IMR-90 (cell line): ENCODE data around the gene PGS1. TPM values are rescaled to one million over a fixed set of nuclear protein-coding genes. Genes with fewer than 3 reads are reported as not detected.
A peak's percentile ranks its signal among the peaks of the same experiment; 100 is the strongest.

Experiments
- ATAC-seq: fragments of 200-7000 bp; cut with Tn5 transposase; 2 replicates; pipeline ENCODE4 v1.9.1; 2020; ENCODE audit warnings: low read depth, mild to moderate bottlenecking, moderate library complexity
- BruUV-seq: library from RNA; stranded (reverse); fragments of 400-500 nt; replicated peaks from 2 replicates; lab custom pipeline; 2021; lab: Mats Ljungman, UMichigan
- CTCF ChIA-PET: fragments of 300-600 bp; formaldehyde crosslinking; extraction: SDS; loops from one replicate; lab custom pipeline; 2021; ENCODE audit warnings: antibody characterized with exemption; lab: Yijun Ruan, JAX
- POLR2A ChIA-PET: fragments of 300-600 bp; sonication (Branson Sonifier 250); formaldehyde crosslinking; loops from one replicate; lab custom pipeline; 2022; ENCODE audit warnings: antibody characterized with exemption; ENCODE audit not compliant: unreplicated experiment; lab: Charles Lee
- DNase-seq: peaks from one replicate; pipeline ENCODE4 v3.0.0; 2013
- H2AFZ ChIP-seq: replicated peaks from 2 replicates; pipeline ENCODE3; 2013; ENCODE audit warnings: low read length, mild to moderate bottlenecking; ENCODE audit not compliant: poor library complexity
- H2AK5ac ChIP-seq: 2 replicates; pipeline ENCODE4 v1.6.1; 2013; ENCODE audit warnings: low read depth, low read length, inconsistent platforms
- H2AK9ac ChIP-seq: replicated peaks from 2 replicates; pipeline ENCODE3; 2013; ENCODE audit warnings: mild to moderate bottlenecking, low read depth, low read length, moderate library complexity; ENCODE audit not compliant: poor library complexity
- H2BK120ac ChIP-seq: 2 replicates; pipeline ENCODE4 v1.6.1; 2013; ENCODE audit warnings: low read depth, low read length, inconsistent platforms
- H2BK15ac ChIP-seq: 3 replicates; pipeline ENCODE4 v1.6.1; 2013; ENCODE audit warnings: low read depth, low read length, inconsistent platforms
- H2BK20ac ChIP-seq: 2 replicates; pipeline ENCODE4 v1.6.1; 2013; ENCODE audit warnings: low read depth, mild to moderate bottlenecking, inconsistent platforms, low read length, moderate library complexity
- H2BK5ac ChIP-seq: 2 replicates; pipeline ENCODE4 v1.6.1; 2013; ENCODE audit warnings: mild to moderate bottlenecking, low read depth, low read length, inconsistent platforms; ENCODE audit not compliant: poor library complexity, severe bottlenecking
- H3K14ac ChIP-seq: replicated peaks from 2 replicates; pipeline ENCODE4 v1.6.1; 2013; ENCODE audit warnings: low read depth, low read length, inconsistent platforms
- H3K18ac ChIP-seq: 2 replicates; pipeline ENCODE4 v1.6.1; 2013; ENCODE audit warnings: low read depth, low read length, control low read depth
- H3K23ac ChIP-seq: 2 replicates; pipeline ENCODE4 v1.6.1; 2013; ENCODE audit warnings: low read depth, low read length, inconsistent platforms
- H3K27ac ChIP-seq: 2 replicates; pipeline ENCODE4 v1.5.1; 2013; ENCODE audit warnings: mild to moderate bottlenecking, control low read depth, low read length; ENCODE audit not compliant: insufficient read depth
- H3K27me3 ChIP-seq: 2 replicates; pipeline ENCODE4 v1.6.1; 2013; ENCODE audit warnings: low read length; ENCODE audit not compliant: control insufficient read depth, insufficient read depth
- H3K36me3 ChIP-seq: 2 replicates; pipeline ENCODE4 v1.6.1; 2013; ENCODE audit warnings: low read length, mixed read lengths; ENCODE audit not compliant: control insufficient read depth, insufficient read depth
- H3K4ac ChIP-seq: 2 replicates; pipeline ENCODE4 v1.6.1; 2013; ENCODE audit warnings: low read depth, low read length, inconsistent platforms
- H3K4me1 ChIP-seq: 2 replicates; pipeline ENCODE4 v1.6.1; 2013; ENCODE audit warnings: low read length, mixed read lengths; ENCODE audit not compliant: control insufficient read depth, insufficient read depth
- H3K4me2 ChIP-seq: 2 replicates; pipeline ENCODE4 v1.6.1; 2013; ENCODE audit warnings: low read depth, mild to moderate bottlenecking, control low read depth, low read length, moderate library complexity
- H3K4me3 ChIP-seq: 2 replicates; pipeline ENCODE4 v1.5.1; 2013; ENCODE audit warnings: low read depth, mild to moderate bottlenecking, control low read depth, low read length, moderate library complexity; ENCODE audit not compliant: insufficient read depth
- H3K56ac ChIP-seq: 2 replicates; pipeline ENCODE4 v1.6.1; 2013; ENCODE audit warnings: low read length, inconsistent platforms; ENCODE audit not compliant: insufficient read depth; ENCODE audit errors: extremely low read depth
- H3K79me1 ChIP-seq, 2 experiments: 2 replicates each; pipeline ENCODE4 v1.6.1; 2013; ENCODE audit warnings: low read length in 2 of 2, inconsistent platforms in 1 of 2, low read depth in 1 of 2
- H3K9ac ChIP-seq: 2 replicates; pipeline ENCODE4 v1.6.1; 2013; ENCODE audit warnings: low read depth, low read length, control low read depth
- H3K9me1 ChIP-seq: 2 replicates; pipeline ENCODE4 v1.6.1; 2013; ENCODE audit warnings: low read length, inconsistent platforms; ENCODE audit not compliant: insufficient read depth
- H3K9me3 ChIP-seq: 2 replicates; pipeline ENCODE4 v1.6.1; 2013; ENCODE audit warnings: low read length; ENCODE audit not compliant: control insufficient read depth, insufficient read depth
- H4K20me1 ChIP-seq: 2 replicates; pipeline ENCODE4 v1.6.1; 2013; ENCODE audit warnings: low read length, inconsistent platforms; ENCODE audit not compliant: insufficient read depth
- H4K5ac ChIP-seq: 2 replicates; pipeline ENCODE4 v1.6.1; 2013; ENCODE audit warnings: mild to moderate bottlenecking, low read depth, low read length, control low read depth
- H4K8ac ChIP-seq, 2 experiments: 2 replicates each; pipeline ENCODE4 v1.6.1; 2013; ENCODE audit warnings: low read depth in 2 of 2, low read length in 2 of 2, control low read depth in 1 of 2, inconsistent platforms in 1 of 2
- H4K91ac ChIP-seq: 2 replicates; pipeline ENCODE4 v1.6.1; 2013; ENCODE audit warnings: low read depth, low read length, inconsistent platforms; ENCODE audit not compliant: insufficient read depth
- CEBPB ChIP-seq: IDR thresholded peaks from 2 replicates; pipeline ENCODE4 v1.6.1; 2012; ENCODE audit warnings: low read depth, low read length, improper control_type of control experiment
- CTCF ChIP-seq: conservative IDR thresholded peaks from 2 replicates; pipeline ENCODE4 v1.5.1; 2012; ENCODE audit warnings: mild to moderate bottlenecking, low read depth, low read length, improper control_type of control experiment
- ELK1 ChIP-seq: fragments of 150-350 bp; IDR thresholded peaks from 2 replicates; pipeline ENCODE4 v1.6.1; 2016; ENCODE audit warnings: low read depth, mild to moderate bottlenecking, low read length, moderate library complexity, borderline replicate concordance
- FOS ChIP-seq: fragments of 150-350 bp; IDR thresholded peaks from 2 replicates; pipeline ENCODE4 v1.6.1; 2016; ENCODE audit warnings: low read depth, low read length
- RAD21 ChIP-seq: IDR thresholded peaks from 2 replicates; pipeline ENCODE4 v1.6.1; 2012; ENCODE audit warnings: low read length, improper control_type of control experiment
- RCOR1 ChIP-seq: IDR thresholded peaks from 2 replicates; pipeline ENCODE4 v1.6.1; 2012; ENCODE audit warnings: mild to moderate bottlenecking, low read length, improper control_type of control experiment; ENCODE audit not compliant: insufficient replicate concordance
- SMC3 ChIP-seq: fragments of 150-350 bp; IDR thresholded peaks from 2 replicates; pipeline ENCODE4 v1.6.1; 2016; ENCODE audit warnings: low read depth, mild to moderate bottlenecking, antibody characterized with exemption, low read length, moderate library complexity
- USF2 ChIP-seq: fragments of 150-350 bp; IDR thresholded peaks from 2 replicates; pipeline ENCODE4 v1.6.1; 2017; ENCODE audit warnings: mild to moderate bottlenecking, antibody characterized with exemption, low read length, low read depth
- WGBS, 2 experiments: methylation state at CpG; one replicate each; pipeline versions ENCODE4 v1.1.5 to v1.1.7; 2013; ENCODE audit warnings: missing lambda C conversion rate in 2 of 2; ENCODE audit not compliant: insufficient read length in 1 of 2; ENCODE audit errors: extremely low coverage in 2 of 2; 5-methylcytosine and 5-hydroxymethylcytosine counted together
- dilution Hi-C: fragments of 300-500 bp; cut with HindIII; formaldehyde crosslinking; loops from one replicate; pipeline ENCODE4 v1.14.3; 2018; ENCODE audit warnings: low sequenced_read_pairs; ENCODE audit not compliant: unreplicated experiment
- in situ Hi-C: fragments of 300-500 bp; cut with MboI; formaldehyde crosslinking; loops from 3 replicates; pipeline ENCODE4 v1.14.3; 2019; ENCODE audit warnings: low sequenced_read_pairs, inconsistent platforms, mixed read lengths
- intact Hi-C: fragments of 100-400 bp; cut with micrococcal nuclease; formaldehyde crosslinking; loops from 2 replicates; pipeline ENCODE4 v1.10.0; 2022
- polyA plus RNA-seq, 3 experiments: library from polyadenylated mRNA; depleted of rRNA; stranded (reverse); fragments of >200 nt; gene quantifications; 2 replicates each; pipeline ENCODE4 v1.2.3, GENCODE V29; 2012; ENCODE audit warnings: low replicate concordance in 1 of 3
- total RNA-seq: library from RNA; depleted of rRNA; stranded (reverse); fragments of >200 nt; gene quantifications from 2 replicates; pipeline ENCODE4 v1.2.3, GENCODE V29; 2012

PGS1 gene
- total and polyA plus RNA-seq, 2 of the 4 experiments (the other 2 are of a cell fraction) = 18.5 to 43.2 TPM

- no peak overlapping the region for H3K4me2 ChIP-seq
These were observed 5.6 kb upstream of the PGS1 start for GRCh38 chr17:78372841-78373240.

More at GRCh38 chr17:78372841-78373240, 5.6 kb upstream of the PGS1 start:
- Histone ChIP-seq H2AK9ac (no peak overlapping the region), H2BK5ac (no peak overlapping the region), H4K91ac (0 out of 2 replicates have a peak overlapping the region, but pooled peaks have one; percentile 28), H3K4ac (peak overlapping the region; percentile 55), H3K27ac (peak overlapping the region; percentile 21; the same call in 1 of the 2 replicates), H3K4me1 (peaks cover 21% of the 10 kb centered on the region), H3K9me3 (no peaks in the 10 kb centered on the region), H2BK15ac (0 out of 3 replicates have a peak overlapping the region, but pooled peaks have one; percentile 63), H3K56ac (no peak overlapping the region), H3K23ac (0 out of 2 replicates have a peak overlapping the region, but pooled peaks have one; percentile 20), H2AFZ (peak overlapping the region; percentile 16), H2AK5ac (peak overlapping the region; percentile 84), H2BK120ac (peak overlapping the region; percentile 24), H3K4me3 (no peak overlapping the region), H3K36me3 (no peaks in the 10 kb centered on the region), H3K9ac (no peak overlapping the region), H3K79me1 (peaks cover 1 to 7% of the 10 kb centered on the region in 2 experiments; a peak in 3 of 4 replicates), H4K5ac (peak overlapping the region; percentile 17; the same call in 1 of the 2 replicates), H3K27me3 (no peaks in the 10 kb centered on the region), H4K8ac (peak overlapping the region; percentile 18 to 63; a peak in 2 of 4 replicates), H2BK20ac (peak overlapping the region; percentile 59; the same call in 1 of the 2 replicates), H3K14ac (peak overlapping the region; percentile 15; the same call in 1 of the 2 replicates), H4K20me1 (peaks cover 3% of the 10 kb centered on the region; the same call in 1 of the 2 replicates), H3K9me1 (peaks cover 8% of the 10 kb centered on the region), H3K18ac (peak overlapping the region; percentile 44)
- TF ChIP-seq USF2 = no peak
- no peak for TF ChIP-seq FOS
- no peak for TF ChIP-seq ELK1
- TF ChIP-seq RCOR1 = no peak
- no peak for TF ChIP-seq CTCF
- TF ChIP-seq SMC3 = no peak
- no peak for TF ChIP-seq CEBPB
- TF ChIP-seq RAD21 = no peak
- BruUV-seq = no TSS peak
- no peak for ATAC-seq
- dilution Hi-C loops (no loop called here), intact Hi-C loops (no loop called here), in situ Hi-C loops (no loop called here)
- no peak for DNase-seq
- WGBS, 2 experiments = 80% methylated on average over 1 of the region's 5 CpGs; no CpG with 5 or more reads in 1 of the 2 experiments
- CTCF ChIA-PET = interaction anchor here (0.6 to 1.5 kb wide), 2 partner anchors 12 to 122 kb away, joined by 3 to 6 read pairs; no protein-coding TSS in a partner anchor
- POLR2A ChIA-PET = no interaction called here
